Measurements from ENCODE around the gene UTP4.

UTP4 gene

GRCh38 chr16:69194488-69194887 lies 62.0 kb downstream of the UTP4 start:
- DNase-seq = no peak
- no peak overlapping the region for H3K4me3 ChIP-seq (ENCODE audit: low read depth, low read length)
- no peaks in the 10 kb centered on the region for H3K36me3 ChIP-seq (replicated peaks)
- in situ Hi-C loops (cut with HindIII; ENCODE audit: low pct_ligation_motif_present, low sequenced_read_pairs) = no loop called here
- TF ChIP-seq CTCF (IDR thresholded peaks at IDR 0.05; ENCODE audit: low read depth, low read length, missing control alignments) = no peak
- H3K27me3 ChIP-seq (replicated peaks) = no peaks in the 10 kb centered on the region
- H3K27ac ChIP-seq = no peak overlapping the region

GRCh38 chr16:69195369-69196029 lies 63.0 kb downstream of the UTP4 start:
- H3K27ac ChIP-seq = no peak overlapping the region
- H3K27me3 ChIP-seq (replicated peaks) = no peaks in the 10 kb centered on the region
- H3K36me3 ChIP-seq (replicated peaks) = no peaks in the 10 kb centered on the region
- in situ Hi-C loops (cut with HindIII; ENCODE audit: low pct_ligation_motif_present, low sequenced_read_pairs) = no loop called here
- no peak overlapping the region for H3K4me3 ChIP-seq (ENCODE audit: low read depth, low read length)
- TF ChIP-seq CTCF (IDR thresholded peaks at IDR 0.05; ENCODE audit: low read depth, low read length, missing control alignments) = no peak
- DNase-seq = no peak

- Histone ChIP-seq H3K4me3 (ENCODE audit: low read depth, low read length) (no peak overlapping the region), H3K27ac (no peak overlapping the region), H3K36me3 (replicated peaks) (no peaks in the 10 kb centered on the region), H3K27me3 (replicated peaks) (no peaks in the 10 kb centered on the region)
- TF ChIP-seq CTCF (IDR thresholded peaks at IDR 0.05; ENCODE audit: low read depth, low read length, missing control alignments) = no peak
- in situ Hi-C loops (cut with HindIII; ENCODE audit: low pct_ligation_motif_present, low sequenced_read_pairs) = no loop called here
- DNase-seq = no peak
Observed at GRCh38 chr16:69197573-69197972, 65.1 kb downstream of the UTP4 start.

- Histone ChIP-seq H3K27ac (no peak overlapping the region), H3K27me3 (replicated peaks) (no peaks in the 10 kb centered on the region), H3K36me3 (replicated peaks) (no peaks in the 10 kb centered on the region), H3K4me3 (ENCODE audit: low read depth, low read length) (no peak overlapping the region)
- no peak for TF ChIP-seq CTCF (IDR thresholded peaks at IDR 0.05; ENCODE audit: low read depth, low read length, missing control alignments)
- in situ Hi-C loops (cut with HindIII; ENCODE audit: low pct_ligation_motif_present, low sequenced_read_pairs) = no loop called here
- no peak for DNase-seq
Observed at GRCh38 chr16:69199382-69199781, 66.9 kb downstream of the UTP4 start.

GRCh38 chr16:69201291-69201690 lies 68.8 kb downstream of the UTP4 start:
- DNase-seq = no peak
- no peaks in the 10 kb centered on the region for H3K27me3 ChIP-seq (replicated peaks)
- H3K36me3 ChIP-seq (replicated peaks) = no peaks in the 10 kb centered on the region
- in situ Hi-C loops (cut with HindIII; ENCODE audit: low pct_ligation_motif_present, low sequenced_read_pairs) = no loop called here
- TF ChIP-seq CTCF (IDR thresholded peaks at IDR 0.05; ENCODE audit: low read depth, low read length, missing control alignments) = no peak
- H3K4me3 ChIP-seq (ENCODE audit: low read depth, low read length) = no peak overlapping the region
- no peak overlapping the region for H3K27ac ChIP-seq

- Histone ChIP-seq H3K27ac (no peak overlapping the region), H3K4me3 (ENCODE audit: low read depth, low read length) (no peak overlapping the region), H3K36me3 (replicated peaks) (no peaks in the 10 kb centered on the region), H3K27me3 (replicated peaks) (no peaks in the 10 kb centered on the region)
- no peak for DNase-seq
- no peak for TF ChIP-seq CTCF (IDR thresholded peaks at IDR 0.05; ENCODE audit: low read depth, low read length, missing control alignments)
- in situ Hi-C loops (cut with HindIII; ENCODE audit: low pct_ligation_motif_present, low sequenced_read_pairs) = no loop called here
Observed at GRCh38 chr16:69201787-69202186, 69.3 kb downstream of the UTP4 start.

All from brain microvascular endothelial cell (primary cell).